Astrocyte (in vitro differentiated cells and primary cell): ENCODE data around the gene EPX. TPM values are rescaled to one million over a fixed set of nuclear protein-coding genes. Genes with fewer than 3 reads are reported as not detected.
A peak's percentile ranks its signal among the peaks of the same experiment; 100 is the strongest.

ENCODE experiments used
- DNase-seq: peaks from one replicate; pipeline ENCODE4 v3.0.0-alpha.2; 2010; ENCODE audit warnings: low read depth
- FAIRE-seq: peaks from 2 replicates; lab custom pipeline; 2011; peaks lifted over from hg19 to GRCh38; lab: Jason Lieb, UNC
- H2AFZ ChIP-seq: 2 replicates; pipeline ENCODE4 v1.6.0; 2012; ENCODE audit warnings: low read depth, low read length, inconsistent platforms
- H3K27ac ChIP-seq: 2 replicates; pipeline ENCODE4 v1.5.1; 2011; ENCODE audit warnings: low read depth, low read length, inconsistent platforms
- H3K27me3 ChIP-seq: 2 replicates; pipeline ENCODE4 v1.6.0; 2011; ENCODE audit warnings: low read length, inconsistent platforms; ENCODE audit not compliant: insufficient read depth
- H3K36me3 ChIP-seq: 2 replicates; pipeline ENCODE4 v1.5.1; 2011; ENCODE audit warnings: low read length, inconsistent platforms; ENCODE audit not compliant: insufficient read depth
- H3K4me1 ChIP-seq: 2 replicates; pipeline ENCODE4 v1.5.1; 2011; ENCODE audit warnings: low read length, inconsistent platforms; ENCODE audit not compliant: insufficient read depth
- H3K4me2 ChIP-seq: 2 replicates; pipeline ENCODE4 v1.6.0; 2012; ENCODE audit warnings: low read length, inconsistent platforms
- H3K4me3 ChIP-seq: 2 replicates; pipeline ENCODE4 v1.5.1; 2011; ENCODE audit warnings: low read depth, mild to moderate bottlenecking, low read length, inconsistent platforms; ENCODE audit not compliant: insufficient read depth
- H3K79me2 ChIP-seq: 2 replicates; pipeline ENCODE4 v1.6.0; 2012; ENCODE audit warnings: mild to moderate bottlenecking, low read length, inconsistent platforms; ENCODE audit not compliant: insufficient read depth
- H3K9ac ChIP-seq: 2 replicates; pipeline ENCODE4 v1.6.0; 2012; ENCODE audit warnings: mild to moderate bottlenecking, low read length, inconsistent platforms
- H3K9me3 ChIP-seq: 2 replicates; pipeline ENCODE4 v1.5.1; 2012; ENCODE audit warnings: low read depth, mild to moderate bottlenecking, low read length, inconsistent platforms; ENCODE audit not compliant: insufficient read depth
- H4K20me1 ChIP-seq: 2 replicates; pipeline ENCODE4 v1.6.0; 2012; ENCODE audit warnings: low read length, inconsistent platforms; ENCODE audit not compliant: insufficient read depth
- H3K27ac Mint-ChIP-seq: one replicate; pipeline ENCODE4 v1.8.0; 2021; ENCODE audit warnings: mild to moderate bottlenecking, mixed read lengths; ENCODE audit not compliant: unreplicated experiment
- H3K27me3 Mint-ChIP-seq: one replicate; pipeline ENCODE4 v1.8.0; 2021; ENCODE audit warnings: low read depth, mixed read lengths; ENCODE audit not compliant: unreplicated experiment
- H3K36me3 Mint-ChIP-seq: one replicate; pipeline ENCODE4 v1.8.0; 2021; ENCODE audit warnings: low read depth, mixed read lengths; ENCODE audit not compliant: unreplicated experiment
- H3K4me1 Mint-ChIP-seq: one replicate; pipeline ENCODE4 v1.8.0; 2021; ENCODE audit warnings: low read depth, mixed read lengths; ENCODE audit not compliant: unreplicated experiment
- H3K4me3 Mint-ChIP-seq: one replicate; pipeline ENCODE4 v1.8.0; 2021; ENCODE audit warnings: mild to moderate bottlenecking, moderate library complexity, mixed read lengths; ENCODE audit not compliant: unreplicated experiment
- H3K9me3 Mint-ChIP-seq: one replicate; pipeline ENCODE4 v1.8.0; 2021; ENCODE audit warnings: mild to moderate bottlenecking, mixed read lengths; ENCODE audit not compliant: unreplicated experiment
- EZH2 ChIP-seq: IDR thresholded peaks from 2 replicates; pipeline ENCODE4 v1.6.1; 2012; ENCODE audit warnings: mild to moderate bottlenecking, low read length, inconsistent platforms; ENCODE audit not compliant: insufficient read depth
- total RNA-seq: library from RNA; stranded (reverse); gene quantifications from 2 replicates; pipeline ENCODE4 v1.2.1, GENCODE V29; 2021
- TF ChIP-seq, protein P1 (sequence below): IDR thresholded peaks from 2 replicates; pipeline ENCODE4 v1.5.1; 2011; ENCODE audit warnings: low read depth, mild to moderate bottlenecking, inconsistent platforms, low read length, moderate library complexity; ENCODE audit not compliant: insufficient read depth

Gene EPX
- total RNA-seq, 1 donor from 2014 or later = not detected

DNA sequence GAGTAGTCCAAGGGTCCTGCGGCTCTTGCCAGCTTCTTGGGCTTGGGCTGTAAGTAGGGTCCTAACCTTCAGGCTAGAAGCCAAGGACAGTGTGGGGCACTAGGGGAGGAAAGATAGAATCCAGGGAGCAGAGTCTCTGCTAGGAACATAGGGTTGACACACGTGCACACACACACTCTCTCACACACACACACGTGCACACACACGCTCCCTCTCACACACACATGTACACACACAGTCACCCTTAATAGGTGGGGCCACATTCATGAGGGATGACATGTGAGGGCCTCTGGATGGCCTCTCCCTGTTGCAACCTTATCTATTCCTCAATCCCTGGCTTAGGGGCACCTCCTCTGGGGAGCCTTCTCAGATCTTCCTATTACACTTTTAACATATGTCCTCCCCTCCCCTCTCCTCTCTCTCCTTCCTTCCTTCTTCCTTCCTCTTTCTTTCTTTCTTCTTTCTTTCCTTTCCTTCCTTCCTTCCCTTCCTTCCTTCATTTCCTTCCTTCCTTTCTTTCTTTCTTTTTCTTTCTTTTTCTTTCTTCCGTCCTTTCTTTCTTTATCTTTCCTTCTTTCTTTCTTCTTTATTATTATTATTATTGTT lies 3.1 kb downstream of the EPX start:
- no peak for DNase-seq
- Histone ChIP-seq H3K36me3 (no peaks in the 10 kb centered on the region), H3K9ac (no peak overlapping the region), H3K4me3 (no peak overlapping the region), H4K20me1 (no peaks in the 10 kb centered on the region), H3K4me1 (no peaks in the 10 kb centered on the region), H3K9me3 (no peaks in the 10 kb centered on the region), H3K27ac (no peak overlapping the region), H2AFZ (no peak overlapping the region), H3K27me3 (peaks cover 10% of the 10 kb centered on the region), H3K79me2 (no peaks in the 10 kb centered on the region), H3K4me2 (no peak overlapping the region)
- FAIRE-seq = no peak
- TF ChIP-seq EZH2 = no peak
- TF ChIP-seq, protein P1, sequence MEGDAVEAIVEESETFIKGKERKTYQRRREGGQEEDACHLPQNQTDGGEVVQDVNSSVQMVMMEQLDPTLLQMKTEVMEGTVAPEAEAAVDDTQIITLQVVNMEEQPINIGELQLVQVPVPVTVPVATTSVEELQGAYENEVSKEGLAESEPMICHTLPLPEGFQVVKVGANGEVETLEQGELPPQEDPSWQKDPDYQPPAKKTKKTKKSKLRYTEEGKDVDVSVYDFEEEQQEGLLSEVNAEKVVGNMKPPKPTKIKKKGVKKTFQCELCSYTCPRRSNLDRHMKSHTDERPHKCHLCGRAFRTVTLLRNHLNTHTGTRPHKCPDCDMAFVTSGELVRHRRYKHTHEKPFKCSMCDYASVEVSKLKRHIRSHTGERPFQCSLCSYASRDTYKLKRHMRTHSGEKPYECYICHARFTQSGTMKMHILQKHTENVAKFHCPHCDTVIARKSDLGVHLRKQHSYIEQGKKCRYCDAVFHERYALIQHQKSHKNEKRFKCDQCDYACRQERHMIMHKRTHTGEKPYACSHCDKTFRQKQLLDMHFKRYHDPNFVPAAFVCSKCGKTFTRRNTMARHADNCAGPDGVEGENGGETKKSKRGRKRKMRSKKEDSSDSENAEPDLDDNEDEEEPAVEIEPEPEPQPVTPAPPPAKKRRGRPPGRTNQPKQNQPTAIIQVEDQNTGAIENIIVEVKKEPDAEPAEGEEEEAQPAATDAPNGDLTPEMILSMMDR = no peak
- no peak overlapping the region for H3K4me3 Mint-ChIP-seq
- H3K27me3 Mint-ChIP-seq = peaks cover 55% of the 10 kb centered on the region
- no peak overlapping the region for H3K27ac Mint-ChIP-seq
- H3K4me1 Mint-ChIP-seq = no peaks in the 10 kb centered on the region
- peaks cover 1% of the 10 kb centered on the region for H3K9me3 Mint-ChIP-seq
- no peaks in the 10 kb centered on the region for H3K36me3 Mint-ChIP-seq

DNA sequence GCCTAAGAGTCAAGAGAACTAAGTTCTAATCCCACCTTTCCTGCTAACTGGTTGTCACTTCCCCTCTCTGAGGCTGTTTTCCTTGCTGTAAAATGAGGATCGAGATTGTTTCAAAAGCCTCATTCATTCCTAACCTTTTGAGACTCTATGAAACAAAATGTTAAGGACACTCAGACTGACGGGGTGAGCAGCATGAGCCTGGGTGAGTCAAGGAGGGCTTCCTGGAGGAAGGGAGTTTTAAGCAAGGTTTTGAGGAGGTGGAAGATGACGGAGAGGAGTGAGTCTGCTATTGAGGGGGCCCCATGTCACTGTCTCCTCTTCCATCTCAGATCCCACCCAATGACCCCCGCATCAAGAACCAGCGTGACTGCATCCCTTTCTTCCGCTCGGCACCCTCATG lies 4.1 kb downstream of the EPX start:
- Histone ChIP-seq H3K36me3 (no peaks in the 10 kb centered on the region), H3K9me3 (no peaks in the 10 kb centered on the region), H4K20me1 (no peaks in the 10 kb centered on the region), H3K4me1 (no peaks in the 10 kb centered on the region), H3K27me3 (peaks cover 10% of the 10 kb centered on the region), H3K79me2 (no peaks in the 10 kb centered on the region), H3K4me3 (no peak overlapping the region), H3K4me2 (no peak overlapping the region), H3K27ac (no peak overlapping the region), H2AFZ (no peak overlapping the region), H3K9ac (no peak overlapping the region)
- H3K4me3 Mint-ChIP-seq = no peak overlapping the region
- H3K9me3 Mint-ChIP-seq = peaks cover 1% of the 10 kb centered on the region
- no peaks in the 10 kb centered on the region for H3K4me1 Mint-ChIP-seq
- FAIRE-seq (no peak), DNase-seq (no peak)
- no peak overlapping the region for H3K27ac Mint-ChIP-seq
- peaks cover 49% of the 10 kb centered on the region for H3K27me3 Mint-ChIP-seq
- TF ChIP-seq, protein P1 = no peak
- no peak for TF ChIP-seq EZH2
- H3K36me3 Mint-ChIP-seq = no peaks in the 10 kb centered on the region

DNA sequence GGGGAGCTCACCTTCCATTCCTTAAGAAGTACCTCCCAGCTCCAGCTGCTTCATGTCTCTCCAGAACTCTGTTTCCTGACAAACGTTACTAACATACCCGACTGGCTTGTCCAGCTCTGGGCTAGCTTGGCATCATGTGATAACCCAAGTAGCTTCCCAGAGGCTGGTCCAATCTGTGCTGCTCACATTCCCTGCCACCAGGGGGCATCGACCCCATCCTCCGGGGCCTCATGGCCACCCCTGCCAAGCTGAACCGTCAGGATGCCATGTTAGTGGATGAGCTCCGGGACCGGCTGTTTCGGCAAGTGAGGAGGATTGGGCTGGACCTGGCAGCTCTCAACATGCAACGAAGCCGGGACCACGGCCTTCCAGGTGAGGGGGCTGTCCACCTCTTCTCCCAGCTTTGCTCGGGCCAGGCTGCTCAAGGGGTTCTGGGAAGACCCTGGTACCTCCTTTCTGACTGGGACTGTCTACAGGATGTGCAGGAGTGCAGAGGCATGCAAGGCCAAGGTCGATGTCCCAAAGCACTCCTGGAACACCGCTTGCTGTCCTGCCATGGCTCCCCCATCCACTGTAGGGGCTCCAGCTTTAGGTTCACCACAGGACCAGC lies 7.6 kb downstream of the EPX start:
- Histone ChIP-seq H3K79me2 (no peaks in the 10 kb centered on the region), H3K27ac (no peak overlapping the region), H3K36me3 (no peaks in the 10 kb centered on the region), H2AFZ (no peak overlapping the region), H3K4me2 (no peak overlapping the region), H3K9me3 (no peaks in the 10 kb centered on the region), H3K9ac (no peak overlapping the region), H3K4me1 (no peaks in the 10 kb centered on the region), H3K27me3 (peaks cover 10% of the 10 kb centered on the region), H4K20me1 (no peaks in the 10 kb centered on the region), H3K4me3 (no peak overlapping the region)
- Mint-ChIP-seq H3K4me1 (no peaks in the 10 kb centered on the region), H3K27me3 (peaks cover 29% of the 10 kb centered on the region), H3K36me3 (no peaks in the 10 kb centered on the region), H3K4me3 (no peak overlapping the region), H3K9me3 (no peaks in the 10 kb centered on the region), H3K27ac (no peak overlapping the region)
- TF ChIP-seq, protein P1 = peak; percentile 39
- no peak for TF ChIP-seq EZH2
- FAIRE-seq = no peak
- DNase-seq = no peak
